Spinal cord (tissue), 10 donors: Measurements from ENCODE around the gene B3GALT6. TPM values are rescaled to one million over a fixed set of nuclear protein-coding genes. Genes with fewer than 3 reads are reported as not detected.

Source experiments
- DNase-seq, 6 donors: peaks; one replicate each; pipeline versions ENCODE4 v3.0.0 to v3.0.0-alpha.2; 2013 to 2015; ENCODE audit warnings: low spot score in 6 of 6, low read depth in 4 of 6
- H3K27ac ChIP-seq: one replicate; pipeline ENCODE4 v1.5.1; 2013; ENCODE audit warnings: low read depth, low read length, control low read depth
- H3K27me3 ChIP-seq: one replicate; pipeline ENCODE4 v1.6.1; 2013; ENCODE audit warnings: low read length; ENCODE audit not compliant: control insufficient read depth, insufficient read depth
- H3K36me3 ChIP-seq: one replicate; pipeline ENCODE4 v1.6.1; 2013; ENCODE audit warnings: low read length; ENCODE audit not compliant: control insufficient read depth, insufficient read depth
- H3K4me1 ChIP-seq: one replicate; pipeline ENCODE4 v1.6.1; 2013; ENCODE audit warnings: low read length; ENCODE audit not compliant: control insufficient read depth, insufficient read depth
- H3K4me3 ChIP-seq: one replicate; pipeline ENCODE4 v1.5.1; 2013; ENCODE audit warnings: low read depth, low read length, control low read depth
- H3K9me3 ChIP-seq: one replicate; pipeline ENCODE4 v1.6.1; 2013; ENCODE audit warnings: low read length; ENCODE audit not compliant: control insufficient read depth, insufficient read depth
- WGBS: methylation state at CpG from one replicate; pipeline ENCODE4 v1.1.5; 2013; ENCODE audit warnings: missing lambda C conversion rate; ENCODE audit not compliant: insufficient coverage; 5-methylcytosine and 5-hydroxymethylcytosine counted together
- polyA plus RNA-seq, 2 donors: library from polyadenylated mRNA; unstranded; fragments of 120-200 nt; gene quantifications; one replicate each; pipeline ENCODE4 v1.2.1, GENCODE V29; 2013; ENCODE audit not compliant: insufficient read length in 2 of 2
- total RNA-seq, 2 donors: library from RNA; depleted of rRNA in 1 of 2; stranded (reverse); fragments of 120-200 nt in 1 of 2; fragments of >200 nt in 1 of 2; gene quantifications; one replicate each; pipeline versions ENCODE4 v1.2.3 to v1.2.4, GENCODE V29; 2013 to 2014
- donor health status: healthy.

B3GALT6 gene
- total and polyA plus RNA-seq, 4 donors = 11.5 to 40.1 (median 35.0) TPM

DNA sequence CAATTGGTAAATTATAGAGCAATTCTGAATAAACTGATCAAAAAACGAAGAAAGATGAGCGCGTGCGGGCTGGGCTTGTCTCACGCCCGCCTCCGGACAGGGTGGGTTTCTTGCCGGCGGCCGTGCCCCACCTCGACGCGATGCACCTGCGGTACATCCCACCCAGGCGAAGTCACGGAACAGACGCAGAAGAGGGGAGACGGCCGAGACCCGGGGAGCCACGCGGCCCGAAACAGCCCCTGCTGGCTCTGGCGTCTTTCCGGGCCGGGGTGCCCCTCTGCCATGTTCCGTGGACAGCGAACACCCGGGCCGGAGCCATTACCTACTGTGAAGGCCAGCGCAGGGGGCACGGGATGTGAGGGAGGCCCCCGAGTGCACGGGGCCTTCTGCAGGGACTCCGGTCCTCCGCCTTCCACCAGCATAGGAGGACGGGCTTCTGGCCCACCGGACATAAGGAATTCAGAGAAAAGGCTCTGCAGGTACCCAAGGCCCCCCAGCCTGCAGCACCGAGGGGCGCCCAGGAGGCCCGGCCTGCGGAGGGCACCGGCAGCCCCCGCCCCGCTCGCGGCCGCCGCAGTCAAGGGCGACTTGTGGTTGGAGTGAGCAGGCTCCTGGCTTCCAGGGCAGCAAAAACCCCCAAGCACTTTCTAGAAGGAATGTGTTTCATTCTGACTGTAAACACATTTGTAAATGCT is 22.1 kb downstream of the B3GALT6 start:
- DNase-seq = no peak
- Histone ChIP-seq H3K27ac (no peak overlapping the region), H3K36me3 (peaks cover 76% of the 10 kb centered on the region), H3K9me3 (no peaks in the 10 kb centered on the region), H3K4me3 (no peak overlapping the region), H3K4me1 (no peaks in the 10 kb centered on the region), H3K27me3 (no peaks in the 10 kb centered on the region)
- 97% methylated on average over 45 of the region's 50 CpGs for WGBS

GRCh38 chr1:1254667-1254998 is 22.6 kb downstream of the B3GALT6 start:
- H3K4me3 ChIP-seq = no peak overlapping the region
- no peaks in the 10 kb centered on the region for H3K9me3 ChIP-seq
- H3K36me3 ChIP-seq = peaks cover 81% of the 10 kb centered on the region
- H3K27ac ChIP-seq = no peak overlapping the region
- H3K4me1 ChIP-seq = no peaks in the 10 kb centered on the region
- H3K27me3 ChIP-seq = no peaks in the 10 kb centered on the region
- DNase-seq = no peak
- WGBS = 87% methylated on average over 19 of the region's 21 CpGs

- no peaks in the 10 kb centered on the region for H3K4me1 ChIP-seq
- H3K27ac ChIP-seq = no peak overlapping the region
- peaks cover 86% of the 10 kb centered on the region for H3K36me3 ChIP-seq
- WGBS = 92% methylated on average over 26 of the region's 26 CpGs
- no peak for DNase-seq
- H3K27me3 ChIP-seq = no peaks in the 10 kb centered on the region
- no peak overlapping the region for H3K4me3 ChIP-seq
- H3K9me3 ChIP-seq = no peaks in the 10 kb centered on the region
These were observed 23.0 kb downstream of the B3GALT6 start for GRCh38 chr1:1255078-1255477.

DNA sequence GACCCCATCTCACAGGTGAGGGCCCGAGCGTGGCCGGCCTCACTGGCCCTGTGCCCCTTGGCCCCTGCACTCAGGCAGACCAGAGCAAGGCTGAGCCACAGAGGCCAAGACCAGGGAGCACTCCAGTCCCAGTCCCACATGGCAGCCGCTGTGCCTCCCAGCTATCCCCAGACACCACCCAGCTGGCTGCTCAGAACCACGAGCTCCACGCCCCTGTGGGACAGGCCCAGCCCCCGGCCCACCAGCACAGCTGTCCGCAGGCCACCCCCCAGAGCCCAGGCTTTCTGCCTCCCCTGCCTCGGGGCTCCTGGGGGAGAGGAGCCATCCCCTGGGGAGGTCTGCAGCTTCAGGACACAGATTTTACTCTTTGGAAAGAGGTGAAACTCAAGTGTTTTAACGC is 23.6 kb downstream of the B3GALT6 start:
- Histone ChIP-seq H3K27me3 (no peaks in the 10 kb centered on the region), H3K4me1 (no peaks in the 10 kb centered on the region), H3K36me3 (peaks cover 90% of the 10 kb centered on the region), H3K9me3 (no peaks in the 10 kb centered on the region), H3K4me3 (no peak overlapping the region), H3K27ac (no peak overlapping the region)
- DNase-seq = no peak
- WGBS = 94% methylated on average over 7 of the region's 10 CpGs

GRCh38 chr1:1256956-1257871 is 25.2 kb downstream of the B3GALT6 start:
- H3K36me3 ChIP-seq = peaks cover 98% of the 10 kb centered on the region
- peaks cover 7% of the 10 kb centered on the region for H3K4me1 ChIP-seq
- H3K4me3 ChIP-seq = no peak overlapping the region
- WGBS = 92% methylated on average over 23 of the region's 31 CpGs
- no peaks in the 10 kb centered on the region for H3K9me3 ChIP-seq
- H3K27ac ChIP-seq = no peak overlapping the region
- DNase-seq = no peak
- H3K27me3 ChIP-seq = no peaks in the 10 kb centered on the region

DNA sequence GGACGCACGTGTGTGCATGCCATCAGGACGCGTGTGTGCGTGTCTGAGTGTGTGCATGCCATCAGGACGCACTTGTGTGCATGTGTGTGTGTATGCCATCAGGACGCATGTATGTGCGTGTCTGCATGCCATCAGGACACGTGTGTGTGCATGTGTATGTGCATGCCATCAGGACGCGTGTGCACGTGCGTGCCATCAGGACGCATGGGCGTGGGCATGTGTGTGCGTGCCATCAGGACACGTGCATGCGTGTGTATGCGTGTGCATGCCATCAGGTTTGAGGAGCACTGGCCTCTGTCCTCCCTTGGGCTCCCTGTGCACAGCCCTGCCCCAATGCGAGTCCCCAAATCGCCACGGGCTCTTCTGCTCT is 27.1 kb downstream of the B3GALT6 start:
- peaks cover 97% of the 10 kb centered on the region for H3K36me3 ChIP-seq
- no peak for DNase-seq
- no peaks in the 10 kb centered on the region for H3K9me3 ChIP-seq
- peaks cover 7% of the 10 kb centered on the region for H3K4me1 ChIP-seq
- WGBS = 98% methylated on average over 22 of the region's 22 CpGs
- no peak overlapping the region for H3K4me3 ChIP-seq
- H3K27ac ChIP-seq = no peak overlapping the region
- H3K27me3 ChIP-seq = no peaks in the 10 kb centered on the region

DNA sequence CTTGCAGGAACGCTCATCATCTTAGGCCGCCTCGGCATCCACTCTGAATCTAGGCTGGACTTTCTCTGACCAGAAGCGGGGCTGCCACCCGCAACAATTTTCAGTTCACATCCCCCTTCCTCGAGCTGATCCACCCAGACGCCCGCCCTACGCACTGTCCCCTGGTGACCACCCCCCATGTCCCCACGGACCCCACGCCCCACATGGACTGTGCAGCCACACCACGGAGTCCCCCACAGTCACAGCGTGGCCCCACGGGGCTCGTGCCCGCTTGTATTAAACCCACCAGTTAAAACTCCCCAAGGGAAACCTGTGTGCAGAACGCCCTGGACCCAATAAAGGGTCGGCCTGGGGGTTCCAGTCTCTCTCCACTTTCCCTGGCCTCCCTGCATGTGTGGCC is 27.5 kb downstream of the B3GALT6 start:
- DNase-seq = no peak
- Histone ChIP-seq H3K27ac (no peak overlapping the region), H3K9me3 (no peaks in the 10 kb centered on the region), H3K4me3 (no peak overlapping the region), H3K27me3 (no peaks in the 10 kb centered on the region), H3K4me1 (peaks cover 7% of the 10 kb centered on the region), H3K36me3 (peaks cover 97% of the 10 kb centered on the region)
- 93% methylated on average over 10 of the region's 18 CpGs for WGBS

DNA sequence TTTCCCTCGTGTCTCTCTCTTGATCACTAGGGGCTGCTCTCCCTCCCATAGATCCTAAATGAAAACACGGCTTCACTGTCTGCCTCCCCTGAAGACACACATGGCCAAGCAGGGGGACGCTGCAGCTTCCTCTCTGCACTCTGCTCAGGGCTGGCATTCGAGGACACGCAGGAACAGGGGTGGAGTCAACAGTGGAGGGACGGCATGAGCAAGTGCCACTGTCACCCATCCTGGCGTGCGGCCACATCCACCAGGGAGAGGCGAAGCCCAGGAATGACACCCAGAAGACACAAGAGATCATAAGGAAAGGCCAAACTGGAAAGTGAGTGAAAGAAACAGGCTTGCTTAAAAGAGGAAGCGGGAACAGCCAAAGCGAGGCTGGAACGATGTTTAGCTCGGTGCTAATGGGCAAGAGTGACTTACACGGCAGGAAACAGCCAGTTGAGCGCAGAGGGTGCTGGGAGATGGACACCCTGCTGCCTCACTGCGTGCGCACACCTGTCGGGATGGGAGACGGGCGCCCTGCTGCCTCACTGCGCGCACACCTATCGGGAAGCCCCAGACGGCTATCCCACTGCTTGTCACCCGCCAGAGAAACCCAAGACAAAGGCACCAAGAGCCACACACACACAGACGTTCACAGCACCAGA is 28.0 kb downstream of the B3GALT6 start:
- Histone ChIP-seq H3K27ac (no peak overlapping the region), H3K9me3 (no peaks in the 10 kb centered on the region), H3K27me3 (no peaks in the 10 kb centered on the region), H3K4me1 (peaks cover 7% of the 10 kb centered on the region), H3K4me3 (no peak overlapping the region), H3K36me3 (peaks cover 95% of the 10 kb centered on the region)
- DNase-seq = no peak
- 88% methylated on average over 23 of the region's 26 CpGs for WGBS

GRCh38 chr1:1260843-1261560 is 29.0 kb downstream of the B3GALT6 start:
- 87% methylated on average over 14 of the region's 16 CpGs for WGBS

More at GRCh38 chr1:1260843-1261560, 29.0 kb downstream of the B3GALT6 start:
- Histone ChIP-seq H3K27ac (no peak overlapping the region), H3K4me3 (no peak overlapping the region), H3K36me3 (peaks cover 96% of the 10 kb centered on the region), H3K27me3 (no peaks in the 10 kb centered on the region), H3K4me1 (peaks cover 7% of the 10 kb centered on the region), H3K9me3 (no peaks in the 10 kb centered on the region)
- DNase-seq = no peak
